HepG2 (cell line): Measurements from ENCODE around the gene CCDC148. TPM values are rescaled to one million over a fixed set of nuclear protein-coding genes. Genes with fewer than 3 reads are reported as not detected.

Experiments used
- ATAC-seq: fragments of 200-7000 bp; cut with Tn5 transposase; 3 replicates; pipeline ENCODE4 v1.9.1; 2020; ENCODE audit warnings: mild to moderate bottlenecking, moderate library complexity
- BruUV-seq: library from RNA; stranded (reverse); fragments of 400-500 nt; replicated peaks from 2 replicates; lab custom pipeline; 2021; lab: Mats Ljungman, UMichigan
- CTCF ChIA-PET: fragments of 300-600 bp; formaldehyde crosslinking; extraction: SDS; loops from one replicate; lab custom pipeline; 2021; ENCODE audit warnings: low total read pairs, inconsistent platforms, low intra/inter-chr PET ratio; lab: Yijun Ruan, JAX
- POLR2A ChIA-PET: fragments of 350-600 bp; sonication (Branson Sonifier 250); formaldehyde crosslinking; loops from one replicate; lab custom pipeline; 2020; ENCODE audit warnings: antibody characterized with exemption, inconsistent platforms; lab: Yijun Ruan, JAX
- DNase-seq: peaks from one replicate; pipeline ENCODE4 v3.0.0-alpha.2; 2015; ENCODE audit warnings: low spot score
- FAIRE-seq: peaks from 3 replicates; lab custom pipeline; 2011; peaks lifted over from hg19 to GRCh38; lab: Jason Lieb, UNC
- H2AFZ ChIP-seq: one replicate; pipeline ENCODE4 v1.6.1; 2011; ENCODE audit warnings: low read length, inconsistent platforms
- H3K27ac ChIP-seq: fragments of 300-600 bp; 3 replicates; pipeline ENCODE4 v1.8.0; 2011; ENCODE audit warnings: mixed run types, mild to moderate bottlenecking, mixed read lengths, low read length, inconsistent platforms; ENCODE audit not compliant: insufficient read depth; ENCODE audit errors: extremely low read length
- H3K27me3 ChIP-seq, 2 experiments: fragments of 200-600 bp in 1 of 2; 2 replicates in 1 of 2; 3 replicates in 1 of 2; pipeline versions ENCODE4 v1.6.0 to v1.8.0; 2011; ENCODE audit warnings: low read length in 2 of 2, mild to moderate bottlenecking in 2 of 2, moderate library complexity in 2 of 2, inconsistent platforms in 1 of 2; ENCODE audit not compliant: insufficient read depth in 2 of 2, control insufficient read depth in 1 of 2
- H3K36me3 ChIP-seq, 2 experiments: fragments of 200-600 bp in 1 of 2; replicated peaks in 1 of 2; 2 replicates in 1 of 2; 3 replicates in 1 of 2; pipeline versions ENCODE4 v1.5.1 to v1.8.0; 2011; ENCODE audit warnings: low read length in 2 of 2, inconsistent platforms in 1 of 2; ENCODE audit not compliant: insufficient read depth in 2 of 2, control insufficient read depth in 1 of 2
- H3K4me1 ChIP-seq: 2 replicates; pipeline ENCODE4 v1.5.1; 2012; ENCODE audit warnings: low read length, inconsistent platforms; ENCODE audit not compliant: insufficient read depth
- H3K4me2 ChIP-seq: 2 replicates; pipeline ENCODE4 v1.6.0; 2011; ENCODE audit warnings: low read depth, low read length, inconsistent platforms
- H3K4me3 ChIP-seq, 3 experiments: fragments of 200-600 bp in 1 of 3; sonication (generic), shearing (Covaris generic) in 1 of 3; replicated peaks in 1 of 3; 2 replicates each; pipeline ENCODE4 v1.5.1; 2011 to 2016; ENCODE audit warnings: low read length in 3 of 3, inconsistent platforms in 2 of 3, low read depth in 2 of 3, mild to moderate bottlenecking in 2 of 3, control low read depth in 1 of 3, mixed read lengths in 1 of 3; ENCODE audit not compliant: insufficient read depth in 1 of 3
- H3K79me2 ChIP-seq: one replicate; pipeline ENCODE4 v1.6.1; 2011; ENCODE audit warnings: low read length, inconsistent platforms; ENCODE audit not compliant: insufficient read depth
- H3K9ac ChIP-seq: 2 replicates; pipeline ENCODE4 v1.6.0; 2011; ENCODE audit warnings: mild to moderate bottlenecking, low read depth, low read length, inconsistent platforms; ENCODE audit not compliant: insufficient read depth
- H3K9me3 ChIP-seq: 2 replicates; pipeline ENCODE4 v1.5.1; 2012; ENCODE audit warnings: mild to moderate bottlenecking, low read length
- H4K20me1 ChIP-seq: 2 replicates; pipeline ENCODE4 v1.6.0; 2011; ENCODE audit warnings: inconsistent platforms, mild to moderate bottlenecking, low read length, moderate library complexity; ENCODE audit not compliant: insufficient read depth
- KLF13 ChIP-seq: sonication (generic); formaldehyde crosslinking; IDR thresholded peaks from 2 replicates; pipeline ENCODE4 v1.4.0; 2020; ENCODE audit warnings: mild to moderate bottlenecking, missing genetic modification reagents
- MAFK ChIP-seq, 2 experiments: IDR thresholded peaks in 1 of 2; conservative IDR thresholded peaks in 1 of 2; 2 replicates each; pipeline ENCODE4 v1.6.1; 2011; ENCODE audit warnings: improper control_type of control experiment in 2 of 2, low read length in 2 of 2
- ZNF263 ChIP-seq: sonication (generic); formaldehyde crosslinking; IDR thresholded peaks from 2 replicates; pipeline ENCODE4 v1.4.0; 2020; ENCODE audit warnings: missing genetic modification reagents
- WGBS: methylation state at CpG from one replicate; pipeline ENCODE4 v1.1.6; 2017; ENCODE audit warnings: low lambda C conversion rate; 5-methylcytosine and 5-hydroxymethylcytosine counted together
- in situ Hi-C: cut with HindIII; loops from 2 replicates; pipeline ENCODE4 v1.10.0; 2017; ENCODE audit warnings: low pct_unique_long_range_greater_than_20kb; ENCODE audit not compliant: extremely low pct_ligation_motif_present
- intact Hi-C: fragments of 100-400 bp; cut with micrococcal nuclease; formaldehyde crosslinking; loops from one replicate; pipeline ENCODE4 v1.10.0; 2022; ENCODE audit not compliant: unreplicated experiment
- polyA plus RNA-seq, 8 experiments: library from polyadenylated mRNA; depleted of rRNA in 3 of 8; stranded (reverse) in 7 of 8; unstranded in 1 of 8; fragments of >200 nt; fragmentation: Illumina TruSeq in 4 of 8; extraction: Trizol in 4 of 8; gene quantifications; 2 replicates each; pipeline versions ENCODE4 v1.2.1 to v1.2.3, GENCODE V29; 2011 to 2016; ENCODE audit warnings: low read depth in 4 of 8, missing spikeins in 1 of 8, mixed read lengths in 1 of 8; ENCODE audit not compliant: insufficient read depth in 1 of 8
- total RNA-seq, 5 experiments: library from RNA; depleted of rRNA; stranded (reverse); fragments of >200 nt; fragmentation: Illumina TruSeq; extraction: Trizol; gene quantifications; 2 replicates each; pipeline ENCODE4 v1.2.3, GENCODE V29; 2016; ENCODE audit warnings: low read depth in 1 of 5
- TF ChIP-seq, protein P1 (sequence below), 2 experiments: fragments of 450-650 bp in 1 of 2; sonication (generic) in 1 of 2; formaldehyde crosslinking; IDR thresholded peaks; 2 replicates each; pipeline versions ENCODE4 v1.5.0 to v1.8.0; 2020 to 2022; ENCODE audit warnings: mild to moderate bottlenecking in 1 of 2, missing genetic modification reagents in 1 of 2

Gene CCDC148
- total and polyA plus RNA-seq, 2 of the 13 experiments (the other 11 are each of a cell fraction or from before 2014, with no cell fraction given): 0.30 to 0.49 TPM

DNA sequence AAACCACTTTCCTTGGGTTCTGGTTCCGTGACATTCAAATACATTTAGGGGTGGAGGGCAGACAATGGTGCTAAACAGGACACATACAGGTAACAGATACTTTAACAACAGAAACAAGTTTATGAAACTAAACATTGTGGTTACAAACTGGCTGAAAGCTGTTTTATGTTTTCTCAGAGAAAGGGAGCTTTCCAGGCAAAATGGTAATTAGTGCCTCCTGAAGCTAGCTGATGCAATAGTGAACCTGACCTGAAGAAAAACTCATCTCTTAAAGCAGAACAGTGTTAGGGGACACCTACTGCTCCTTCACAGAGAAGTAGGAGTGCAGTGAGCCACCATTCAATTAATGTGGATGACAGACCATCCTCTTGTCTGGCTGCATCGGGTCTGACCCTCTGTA is 138.9 kb downstream of the CCDC148 start:
- POLR2A ChIA-PET: no interaction called here
- H3K27ac ChIP-seq: no peak overlapping the region
- TF ChIP-seq, protein P1, sequence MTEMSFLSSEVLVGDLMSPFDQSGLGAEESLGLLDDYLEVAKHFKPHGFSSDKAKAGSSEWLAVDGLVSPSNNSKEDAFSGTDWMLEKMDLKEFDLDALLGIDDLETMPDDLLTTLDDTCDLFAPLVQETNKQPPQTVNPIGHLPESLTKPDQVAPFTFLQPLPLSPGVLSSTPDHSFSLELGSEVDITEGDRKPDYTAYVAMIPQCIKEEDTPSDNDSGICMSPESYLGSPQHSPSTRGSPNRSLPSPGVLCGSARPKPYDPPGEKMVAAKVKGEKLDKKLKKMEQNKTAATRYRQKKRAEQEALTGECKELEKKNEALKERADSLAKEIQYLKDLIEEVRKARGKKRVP (CRISPR knock-in tag; IDR thresholded peaks at IDR 0.05): 0 out of 4 replicates have a peak, but pooled peaks of 1 of the 2 experiments have one; percentile 53
- TF ChIP-seq ZNF263 (CRISPR knock-in tag): no peak
- TF ChIP-seq, all 625 proteins: peak for 1
- FAIRE-seq: no peak
- 32% methylated on average over 2 of the region's 2 CpGs for WGBS
- no peak for ATAC-seq
- Histone ChIP-seq H4K20me1 (no peaks in the 10 kb centered on the region), H3K9ac (no peak overlapping the region), H3K4me2 (no peak overlapping the region), H3K36me3 (no peaks in the 10 kb centered on the region), H3K4me3 (no peak overlapping the region), H3K27me3 (no peaks in the 10 kb centered on the region), H3K4me1 (peaks cover 9% of the 10 kb centered on the region; the same call in 1 of the 2 replicates), H3K79me2 (no peaks in the 10 kb centered on the region), H2AFZ (no peak overlapping the region), H3K9me3 (no peaks in the 10 kb centered on the region)
- CTCF ChIA-PET: no interaction called here
- DNase-seq: no peak
- intact Hi-C loops (no loop called here), in situ Hi-C loops (no loop called here)
- no TSS peak for BruUV-seq

DNA sequence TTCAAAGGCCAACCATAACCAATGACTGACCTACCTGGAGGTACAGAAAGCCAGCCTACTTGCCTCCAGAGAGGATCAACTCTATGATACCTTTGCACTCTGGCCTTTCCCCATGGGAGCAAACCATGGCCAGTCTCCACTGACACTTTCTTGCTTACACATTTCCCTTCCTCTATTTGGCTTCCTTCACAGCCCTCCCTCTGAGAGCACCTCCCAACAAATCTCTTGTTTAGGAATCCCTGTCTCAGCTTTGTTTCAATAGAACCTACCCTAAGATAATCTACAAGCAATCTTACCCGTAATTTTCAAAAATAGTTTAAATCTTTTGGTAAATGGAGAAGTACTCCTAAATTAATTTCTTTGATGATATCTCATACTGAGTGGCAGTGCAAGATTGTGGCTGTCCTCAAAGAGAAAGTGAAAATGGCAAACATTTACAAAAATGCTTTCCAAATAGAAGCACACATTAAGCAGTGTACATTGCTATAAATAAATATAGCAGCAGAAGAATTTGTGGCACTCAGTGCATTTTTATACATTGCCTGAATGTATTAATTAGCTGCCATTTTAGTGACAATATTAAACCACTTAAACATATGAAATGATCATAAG is 140.6 kb downstream of the CCDC148 start:
- CTCF ChIA-PET: no interaction called here

More for the DNA sequence above, 140.6 kb downstream of the CCDC148 start:
- Histone ChIP-seq H3K36me3 (no peaks in the 10 kb centered on the region), H3K4me3 (no peak overlapping the region), H3K27me3 (peaks cover 0 to 2% of the 10 kb centered on the region in 2 experiments; a peak in 1 of 5 replicates), H3K4me2 (no peak overlapping the region), H4K20me1 (no peaks in the 10 kb centered on the region), H3K79me2 (no peaks in the 10 kb centered on the region), H3K9ac (no peak overlapping the region), H2AFZ (no peak overlapping the region), H3K4me1 (peaks cover 9% of the 10 kb centered on the region; the same call in 1 of the 2 replicates), H3K9me3 (no peaks in the 10 kb centered on the region), H3K27ac (no peak overlapping the region)
- ATAC-seq (no peak), DNase-seq (no peak), FAIRE-seq (no peak)
- WGBS: 0% methylated on average over 1 of the region's 1 CpG
- TF ChIP-seq KLF13 (CRISPR knock-in tag) (no peak), MAFK (conservative IDR thresholded peaks at IDR 0.05 in 1 of 2, IDR thresholded peaks at IDR 0.05 in 1 of 2; ENCODE audit: low read length in 2 of 2) (peak in 1 of 2 experiments; percentile 30; a peak in 1 of 4 replicates)
- intact Hi-C loops (no loop called here), in situ Hi-C loops (no loop called here)
- POLR2A ChIA-PET: no interaction called here
- no TSS peak for BruUV-seq
